ENCODE data around the gene CDK19. TPM values are rescaled to one million over a fixed set of nuclear protein-coding genes. Genes with fewer than 3 reads are reported as not detected.
"Not testable (repeated sequence)": the region's sequence is repeated elsewhere in the genome, so short reads cannot be mapped to it uniquely, and the experiment has no call there.

CDK19 gene
- total RNA-seq, 1 experiment from 2014 or later, result 9.2 TPM

- in situ Hi-C loops (cut with HindIII; ENCODE audit: low pct_unique_long_range_greater_than_20kb, low sequenced_read_pairs), result no loop called here
- no peak for DNase-seq (ENCODE audit: low read depth, low spot score)
Measured at GRCh38 chr6:110625883-110626282, 189.4 kb downstream of the CDK19 start.

GRCh38 chr6:110622912-110623578 is 192.2 kb downstream of the CDK19 start:
- in situ Hi-C loops (cut with HindIII; ENCODE audit: low pct_unique_long_range_greater_than_20kb, low sequenced_read_pairs), result no loop called here
- no peak for DNase-seq (ENCODE audit: low read depth, low spot score)

- in situ Hi-C loops (cut with HindIII; ENCODE audit: low pct_unique_long_range_greater_than_20kb, low sequenced_read_pairs), result no loop called here
Measured at GRCh38 chr6:110621061-110621460, 194.2 kb downstream of the CDK19 start.

GRCh38 chr6:110620065-110620464 is 195.2 kb downstream of the CDK19 start:
- in situ Hi-C loops (cut with HindIII; ENCODE audit: low pct_unique_long_range_greater_than_20kb, low sequenced_read_pairs), result no loop called here
- DNase-seq (ENCODE audit: low read depth, low spot score), result no peak

More at GRCh38 chr6:110621061-110621460, 194.2 kb downstream of the CDK19 start:
- DNase-seq (ENCODE audit: low read depth, low spot score), result no peak

GRCh38 chr6:110619275-110619908 is 195.9 kb downstream of the CDK19 start:
- DNase-seq (ENCODE audit: low read depth, low spot score), result no peak
- in situ Hi-C loops (cut with HindIII; ENCODE audit: low pct_unique_long_range_greater_than_20kb, low sequenced_read_pairs), result no loop called here

GRCh38 chr6:110618591-110619267 is 196.5 kb downstream of the CDK19 start:
- DNase-seq (ENCODE audit: low read depth, low spot score), result peak; percentile 68
- in situ Hi-C loops (cut with HindIII; ENCODE audit: low pct_unique_long_range_greater_than_20kb, low sequenced_read_pairs), result no loop called here

- no peak for DNase-seq (ENCODE audit: low read depth, low spot score)
- in situ Hi-C loops (cut with HindIII; ENCODE audit: low pct_unique_long_range_greater_than_20kb, low sequenced_read_pairs), result no loop called here
Measured at GRCh38 chr6:110617057-110617456, 198.2 kb downstream of the CDK19 start.

- in situ Hi-C loops (cut with HindIII; ENCODE audit: low pct_unique_long_range_greater_than_20kb, low sequenced_read_pairs), result no loop called here
- peak; percentile 27 for DNase-seq (ENCODE audit: low read depth, low spot score)
Measured at GRCh38 chr6:110615722-110616121, 199.5 kb downstream of the CDK19 start.

- in situ Hi-C loops (cut with HindIII; ENCODE audit: low pct_unique_long_range_greater_than_20kb, low sequenced_read_pairs), result no loop called here
- no peak for DNase-seq (ENCODE audit: low read depth, low spot score)
Measured at GRCh38 chr6:110614586-110614985, 200.7 kb downstream of the CDK19 start.

GRCh38 chr6:110614106-110614505 is 201.2 kb downstream of the CDK19 start:
- DNase-seq (ENCODE audit: low read depth, low spot score), result no peak
- in situ Hi-C loops (cut with HindIII; ENCODE audit: low pct_unique_long_range_greater_than_20kb, low sequenced_read_pairs), result no loop called here

GRCh38 chr6:110613356-110613755 is 201.9 kb downstream of the CDK19 start:
- DNase-seq (ENCODE audit: low read depth, low spot score), result no peak
- in situ Hi-C loops (cut with HindIII; ENCODE audit: low pct_unique_long_range_greater_than_20kb, low sequenced_read_pairs), result no loop called here

- in situ Hi-C loops (cut with HindIII; ENCODE audit: low pct_unique_long_range_greater_than_20kb, low sequenced_read_pairs), result no loop called here
- peak; percentile 90 for DNase-seq (ENCODE audit: low read depth, low spot score)
Measured at GRCh38 chr6:110612298-110612697, 203.0 kb downstream of the CDK19 start.

- in situ Hi-C loops (cut with HindIII; ENCODE audit: low pct_unique_long_range_greater_than_20kb, low sequenced_read_pairs), result no loop called here
- DNase-seq (ENCODE audit: low read depth, low spot score), result no peak
Measured at GRCh38 chr6:110609101-110609500, 206.2 kb downstream of the CDK19 start.

- no peak for DNase-seq (ENCODE audit: low read depth, low spot score)
- in situ Hi-C loops (cut with HindIII; ENCODE audit: low pct_unique_long_range_greater_than_20kb, low sequenced_read_pairs), result no loop called here
Measured at GRCh38 chr6:110608151-110608550, 207.1 kb downstream of the CDK19 start.

GRCh38 chr6:110606151-110606550 is 209.1 kb downstream of the CDK19 start:
- in situ Hi-C loops (cut with HindIII; ENCODE audit: low pct_unique_long_range_greater_than_20kb, low sequenced_read_pairs), result no loop called here
- DNase-seq (ENCODE audit: low read depth, low spot score), result no peak

- DNase-seq (ENCODE audit: low read depth, low spot score), result not testable (repeated sequence)
Measured at GRCh38 chr6:110600640-110601039, 214.6 kb downstream of the CDK19 start.

GRCh38 chr6:110597761-110598160 is 217.5 kb downstream of the CDK19 start:
- in situ Hi-C loops (cut with HindIII; ENCODE audit: low pct_unique_long_range_greater_than_20kb, low sequenced_read_pairs), result no loop called here
- no peak for DNase-seq (ENCODE audit: low read depth, low spot score)

More at GRCh38 chr6:110600640-110601039, 214.6 kb downstream of the CDK19 start:
- in situ Hi-C loops (cut with HindIII; ENCODE audit: low pct_unique_long_range_greater_than_20kb, low sequenced_read_pairs), result not testable (repeated sequence)

GRCh38 chr6:110596354-110596753 is 218.9 kb downstream of the CDK19 start:
- in situ Hi-C loops (cut with HindIII; ENCODE audit: low pct_unique_long_range_greater_than_20kb, low sequenced_read_pairs), result no loop called here
- no peak for DNase-seq (ENCODE audit: low read depth, low spot score)

GRCh38 chr6:110595112-110595511 is 220.2 kb downstream of the CDK19 start:
- in situ Hi-C loops (cut with HindIII; ENCODE audit: low pct_unique_long_range_greater_than_20kb, low sequenced_read_pairs), result no loop called here
- no peak for DNase-seq (ENCODE audit: low read depth, low spot score)

All from SK-MEL-5 (cell line).